GM13976 (cell line): ENCODE measurements around the gene SLC38A1.

Experiments used
- DNase-seq: peaks from one replicate; pipeline ENCODE4 v3.0.0; 2012; ENCODE audit warnings: low spot score
- in situ Hi-C: fragments of 300-500 bp; cut with MboI; formaldehyde crosslinking; loops from one replicate; pipeline ENCODE4 v1.12.0; 2022; ENCODE audit warnings: low sequenced_read_pairs, mixed read lengths, inconsistent platforms; ENCODE audit not compliant: unreplicated experiment
- TF ChIP-seq, protein P1 (sequence below): IDR thresholded peaks from 2 replicates; pipeline ENCODE4 v1.5.1; 2012; ENCODE audit warnings: borderline replicate concordance, mild to moderate bottlenecking; ENCODE audit not compliant: insufficient read depth; ENCODE audit errors: extremely low read depth, missing control alignments, control extremely low read depth

Gene SLC38A1

DNA sequence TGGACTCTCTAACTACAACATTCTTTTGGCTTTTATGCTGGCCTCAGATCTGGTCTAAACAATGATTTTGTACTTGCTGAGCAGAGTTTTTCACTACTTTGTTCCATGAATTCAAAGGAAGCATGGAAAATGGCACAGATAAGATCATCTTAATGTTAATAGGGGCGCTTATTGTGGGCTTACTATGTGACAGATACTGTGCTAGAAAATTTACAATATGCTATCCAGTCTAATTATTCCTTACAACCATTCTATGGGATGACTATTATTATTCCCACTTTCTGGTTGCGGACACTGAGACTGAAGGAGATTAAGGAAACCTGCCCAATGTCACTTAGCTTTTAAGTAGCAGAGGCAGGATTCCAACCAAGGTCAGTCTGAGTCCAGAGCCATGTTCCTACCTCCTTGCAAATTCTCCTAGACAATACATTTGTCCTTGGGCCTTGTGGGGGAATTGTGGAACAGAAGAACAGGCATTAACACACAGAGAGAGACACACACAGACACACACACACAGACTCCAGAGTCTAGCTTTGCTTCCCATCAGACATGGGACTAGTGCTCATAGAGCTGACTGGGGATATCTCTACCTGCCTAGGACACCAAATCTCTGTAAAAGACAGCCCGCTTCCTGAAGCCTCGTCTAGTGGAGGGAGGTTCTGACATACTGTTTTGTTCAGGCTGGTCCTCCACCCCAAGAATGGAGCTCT, 107.7 kb downstream of the SLC38A1 start:
- in situ Hi-C loops: loop anchor here (25.0 kb wide), 1 partner anchor 201 kb away; the partner anchor contains the start of gene SLC38A2
- TF ChIP-seq, protein P1, sequence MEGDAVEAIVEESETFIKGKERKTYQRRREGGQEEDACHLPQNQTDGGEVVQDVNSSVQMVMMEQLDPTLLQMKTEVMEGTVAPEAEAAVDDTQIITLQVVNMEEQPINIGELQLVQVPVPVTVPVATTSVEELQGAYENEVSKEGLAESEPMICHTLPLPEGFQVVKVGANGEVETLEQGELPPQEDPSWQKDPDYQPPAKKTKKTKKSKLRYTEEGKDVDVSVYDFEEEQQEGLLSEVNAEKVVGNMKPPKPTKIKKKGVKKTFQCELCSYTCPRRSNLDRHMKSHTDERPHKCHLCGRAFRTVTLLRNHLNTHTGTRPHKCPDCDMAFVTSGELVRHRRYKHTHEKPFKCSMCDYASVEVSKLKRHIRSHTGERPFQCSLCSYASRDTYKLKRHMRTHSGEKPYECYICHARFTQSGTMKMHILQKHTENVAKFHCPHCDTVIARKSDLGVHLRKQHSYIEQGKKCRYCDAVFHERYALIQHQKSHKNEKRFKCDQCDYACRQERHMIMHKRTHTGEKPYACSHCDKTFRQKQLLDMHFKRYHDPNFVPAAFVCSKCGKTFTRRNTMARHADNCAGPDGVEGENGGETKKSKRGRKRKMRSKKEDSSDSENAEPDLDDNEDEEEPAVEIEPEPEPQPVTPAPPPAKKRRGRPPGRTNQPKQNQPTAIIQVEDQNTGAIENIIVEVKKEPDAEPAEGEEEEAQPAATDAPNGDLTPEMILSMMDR: no peak
- no peak for DNase-seq

DNA sequence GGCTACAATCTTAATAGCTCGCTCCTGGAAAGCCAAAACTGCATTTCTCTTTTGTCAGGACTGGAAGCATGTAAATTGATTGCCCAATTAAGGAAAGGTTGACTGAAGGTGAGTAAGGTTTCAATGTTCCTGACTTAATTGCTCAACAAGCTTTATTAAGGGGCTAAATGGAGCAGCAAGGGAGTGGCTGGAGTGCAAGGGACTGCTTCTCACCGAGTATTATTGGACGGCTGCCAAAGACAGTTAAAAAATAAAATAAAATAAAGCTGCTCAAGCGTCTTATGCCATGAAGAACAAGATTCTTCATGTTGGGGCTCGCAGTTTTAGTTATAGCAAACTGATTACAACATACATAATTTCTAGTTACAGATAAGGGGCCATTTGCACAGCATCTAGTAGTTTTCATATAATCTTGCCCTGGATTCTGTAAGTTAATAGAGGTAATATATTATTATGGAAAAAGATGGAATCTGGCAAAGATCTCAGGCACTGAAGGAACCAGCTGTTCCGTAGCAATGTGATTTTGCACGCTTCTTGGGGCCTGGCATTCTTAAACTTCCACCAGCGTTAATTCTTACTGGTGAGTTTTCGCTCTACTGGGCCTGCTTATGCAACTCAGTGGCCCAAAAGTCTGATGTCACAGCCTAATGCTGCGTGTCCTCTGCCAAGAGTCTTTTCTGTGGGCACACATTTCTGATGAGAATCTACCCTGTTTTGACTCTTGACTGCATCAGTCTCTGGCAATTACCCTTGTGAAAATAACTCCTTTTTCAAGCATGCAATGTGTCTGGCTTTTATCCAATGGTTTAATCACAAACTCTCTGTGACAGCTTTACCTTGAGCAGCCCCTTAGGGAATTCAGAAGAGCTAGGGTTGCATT, 108.5 kb downstream of the SLC38A1 start:
- in situ Hi-C loops: loop anchor here (25.0 kb wide), 1 partner anchor 202 kb away; the partner anchor contains the start of gene SLC38A2
- TF ChIP-seq, protein P1: no peak
- no peak for DNase-seq

DNA sequence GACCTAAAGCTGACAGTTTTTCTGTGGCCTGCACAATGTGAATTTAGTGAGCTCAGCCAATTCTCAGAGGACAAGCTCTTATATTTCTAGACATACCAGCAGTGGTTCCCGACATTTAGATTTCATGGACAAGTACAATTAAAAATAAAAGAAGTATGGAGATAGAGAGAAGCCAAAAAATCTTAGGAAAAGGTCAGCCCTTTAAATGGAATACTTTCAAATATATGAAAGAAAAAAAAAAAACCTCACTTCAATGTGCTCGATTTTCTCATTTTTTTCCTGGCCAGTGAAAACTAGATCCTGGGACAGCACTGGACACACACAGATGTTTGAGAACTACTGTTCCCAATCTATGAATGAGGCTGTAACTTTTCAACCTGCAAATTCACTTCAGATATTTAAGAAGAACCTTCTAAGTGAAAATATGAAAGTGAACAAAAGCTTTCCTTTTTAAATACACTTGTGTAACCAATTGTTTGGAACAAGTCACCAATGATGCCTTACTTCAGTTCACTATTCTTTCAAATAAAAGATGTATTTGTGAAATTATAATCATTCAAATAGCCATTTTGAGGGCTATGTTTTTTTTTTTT, 109.4 kb downstream of the SLC38A1 start:
- TF ChIP-seq, protein P1: no peak
- in situ Hi-C loops: loop anchor here (25.0 kb wide), 1 partner anchor 203 kb away; the partner anchor contains the start of gene SLC38A2
- DNase-seq: no peak

DNA sequence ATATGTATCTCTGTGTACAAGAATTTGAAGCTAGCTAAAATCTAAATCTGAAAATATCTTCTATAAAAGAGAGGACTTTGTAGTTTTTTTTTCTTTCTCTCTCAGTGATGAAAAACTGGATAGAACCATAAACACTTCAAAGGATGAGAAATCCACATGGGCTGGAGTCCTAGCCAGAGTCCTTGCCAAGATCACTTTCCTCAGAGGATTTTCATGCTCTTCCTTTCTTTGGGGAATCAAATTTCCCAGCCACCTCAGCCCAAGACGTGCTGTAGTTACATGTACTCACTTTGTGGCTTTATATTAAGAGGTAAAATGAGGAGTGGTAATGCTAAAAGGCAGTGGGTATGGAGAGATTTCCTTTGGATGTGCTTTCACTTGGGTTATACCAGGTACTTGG, 110.3 kb downstream of the SLC38A1 start:
- in situ Hi-C loops: loop anchor here (25.0 kb wide), 1 partner anchor 204 kb away; the partner anchor contains the start of gene SLC38A2
- DNase-seq: no peak
- TF ChIP-seq, protein P1: no peak

DNA sequence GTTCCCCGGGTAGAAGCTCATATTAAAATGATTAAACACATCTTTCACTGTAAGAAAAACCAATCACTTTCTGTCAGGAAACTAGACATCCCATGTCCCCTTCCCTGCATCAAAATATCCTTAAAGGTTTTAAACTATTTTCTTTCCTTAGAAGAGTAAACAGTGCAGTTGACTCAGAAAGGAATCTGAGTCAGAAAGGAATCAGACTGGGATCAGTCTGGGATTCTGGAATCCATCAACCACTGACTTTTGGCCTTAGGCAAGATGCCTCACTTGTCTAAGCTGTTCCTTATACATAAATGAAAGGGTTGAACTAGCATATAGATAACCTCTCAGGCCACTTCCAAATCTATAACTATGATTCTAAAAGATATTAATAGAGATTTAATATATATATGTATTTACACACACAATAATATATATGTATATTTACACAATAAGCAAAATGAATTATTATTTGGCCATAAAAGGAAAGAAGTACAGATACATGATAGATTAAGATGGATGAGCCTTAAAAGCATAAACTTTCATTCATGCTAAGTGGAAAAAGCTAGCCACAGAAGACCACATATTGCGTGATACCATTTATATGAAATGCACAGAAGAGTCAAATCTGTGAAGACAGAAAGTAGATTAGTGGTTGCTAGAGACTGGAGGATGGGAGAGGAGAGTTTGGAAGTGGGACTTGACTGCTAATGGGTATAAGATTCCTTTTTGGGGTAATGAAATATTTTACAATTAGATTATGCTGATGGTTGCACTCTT, 114.4 kb downstream of the SLC38A1 start:
- in situ Hi-C loops: loop anchor here (25.0 kb wide), 1 partner anchor 208 kb away; the partner anchor contains the start of gene SLC38A2
- TF ChIP-seq, protein P1: no peak
- no peak for DNase-seq

DNA sequence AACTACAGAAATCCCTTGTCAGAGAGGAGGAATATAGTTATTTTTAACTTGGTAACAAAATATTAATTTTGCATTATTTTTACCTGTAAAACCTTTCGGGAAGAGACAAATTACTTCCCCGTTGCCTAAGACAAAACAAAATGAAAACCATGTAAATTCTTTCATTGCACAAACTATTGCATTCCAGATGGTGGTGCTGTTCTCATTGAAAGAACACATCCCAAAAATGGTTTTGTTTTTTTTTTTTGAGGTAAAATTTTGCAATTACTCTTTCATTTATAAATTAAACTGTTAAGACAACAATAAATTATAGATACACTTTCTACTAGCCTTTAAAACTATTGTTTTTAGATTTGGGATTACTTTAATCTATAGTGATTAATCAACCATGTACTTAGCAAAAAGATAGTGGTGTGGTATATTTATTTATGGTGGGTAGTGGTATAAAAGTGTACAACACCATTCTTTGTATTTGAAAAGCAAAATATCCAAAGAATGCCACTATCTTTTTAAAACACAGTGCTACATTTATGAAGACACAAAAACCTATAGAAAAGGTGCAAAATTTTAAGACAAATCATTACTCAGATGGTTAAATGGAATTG, 115.5 kb downstream of the SLC38A1 start:
- TF ChIP-seq, protein P1: peak; percentile 60
- in situ Hi-C loops: loop anchor here (25.0 kb wide), 1 partner anchor 209 kb away; the partner anchor contains the start of gene SLC38A2
- no peak for DNase-seq
